Lower lobe of right lung (tissue), 2 donors: Measurements from ENCODE around the gene CDT1. TPM values are rescaled to one million over a fixed set of nuclear protein-coding genes. Genes with fewer than 3 reads are reported as not detected.
A peak's percentile ranks its signal among the peaks of the same experiment; 100 is the strongest.

Experiments
- ATAC-seq, 2 donors: fragments of 200-7000 bp; cut with Tn5 transposase; one replicate each; pipeline ENCODE4 v1.9.1; 2020 to 2022; ENCODE audit warnings: mild to moderate bottlenecking in 2 of 2, moderate library complexity in 2 of 2
- DNase-seq: peaks from one replicate; pipeline ENCODE4 v3.0.0-alpha.2; 2020
- H3K27ac ChIP-seq: fragments of 200-600 bp; one replicate; pipeline ENCODE4 v1.8.0; 2022
- H3K27me3 ChIP-seq: fragments of 200-600 bp; one replicate; pipeline ENCODE4 v1.8.0; 2022; ENCODE audit warnings: low read depth
- H3K36me3 ChIP-seq: fragments of 200-600 bp; one replicate; pipeline ENCODE4 v1.8.0; 2022; ENCODE audit warnings: mild to moderate bottlenecking
- H3K4me1 ChIP-seq: fragments of 200-600 bp; one replicate; pipeline ENCODE4 v1.8.0; 2022
- H3K4me3 ChIP-seq: fragments of 200-600 bp; one replicate; pipeline ENCODE4 v1.8.0; 2022; ENCODE audit warnings: mild to moderate bottlenecking
- H3K9me3 ChIP-seq: fragments of 200-600 bp; one replicate; pipeline ENCODE4 v1.8.0; 2022
- CTCF ChIP-seq: fragments of 200-600 bp; IDR thresholded peaks from one replicate; pipeline ENCODE4 v1.8.0; 2022; ENCODE audit warnings: antibody characterized with exemption, mild to moderate bottlenecking
- intact Hi-C: fragments of 100-400 bp; cut with DNase I; formaldehyde crosslinking; loops from one replicate; pipeline ENCODE4 v1.11.0; 2022
- total RNA-seq: library from RNA; stranded (reverse); fragmentation: NEBNext Ultra II Directional; extraction: Animal tissue kit (Norgen Biotek cat#: 25700); gene quantifications from one replicate; pipeline ENCODE4 v1.2.1, GENCODE V29; 2021
- donor health status: DM: no; HTN: yes; CAD: no; lungs with severe emphysema.

Gene CDT1
- total RNA-seq, 1 donor from 2014 or later: 3.5 TPM

- Histone ChIP-seq H3K27ac (peak overlapping the region; percentile 31), H3K36me3 (peaks cover 7% of the 10 kb centered on the region), H3K27me3 (no peaks in the 10 kb centered on the region), H3K4me3 (peak overlapping the region; percentile 21), H3K4me1 (peaks cover 75% of the 10 kb centered on the region), H3K9me3 (no peaks in the 10 kb centered on the region)
- peak; percentile 20 to 58 for ATAC-seq
- intact Hi-C loops: no loop called here
- DNase-seq: peak; percentile 90
- no peak for TF ChIP-seq CTCF
Measured at GRCh38 chr16:88773812-88774291, 29.7 kb upstream of the CDT1 start.

- Histone ChIP-seq H3K4me3 (no peak overlapping the region), H3K9me3 (no peaks in the 10 kb centered on the region), H3K27me3 (no peaks in the 10 kb centered on the region), H3K4me1 (peaks cover 75% of the 10 kb centered on the region), H3K36me3 (peaks cover 7% of the 10 kb centered on the region), H3K27ac (peak overlapping the region; percentile 2)
- ATAC-seq (no peak), DNase-seq (no peak)
- intact Hi-C loops: no loop called here
- TF ChIP-seq CTCF: no peak
Measured at GRCh38 chr16:88774544-88775393, 28.8 kb upstream of the CDT1 start.

- ATAC-seq (no peak), DNase-seq (peak; percentile 42)
- intact Hi-C loops: no loop called here
- no peak overlapping the region for H3K27ac ChIP-seq
- H3K4me3 ChIP-seq: no peak overlapping the region
- TF ChIP-seq CTCF: no peak
- H3K9me3 ChIP-seq: no peaks in the 10 kb centered on the region
- H3K36me3 ChIP-seq: peaks cover 7% of the 10 kb centered on the region
- H3K4me1 ChIP-seq: peaks cover 75% of the 10 kb centered on the region
- H3K27me3 ChIP-seq: no peaks in the 10 kb centered on the region
Measured at GRCh38 chr16:88775825-88776224, 27.8 kb upstream of the CDT1 start.

- H3K27me3 ChIP-seq: no peaks in the 10 kb centered on the region
- no peak overlapping the region for H3K4me3 ChIP-seq
- no peak for ATAC-seq
- no peak for DNase-seq
- H3K9me3 ChIP-seq: no peaks in the 10 kb centered on the region
- TF ChIP-seq CTCF: no peak
- H3K27ac ChIP-seq: no peak overlapping the region
- H3K4me1 ChIP-seq: peaks cover 77% of the 10 kb centered on the region
- intact Hi-C loops: no loop called here
- H3K36me3 ChIP-seq: peaks cover 7% of the 10 kb centered on the region
Measured at GRCh38 chr16:88777471-88778270, 25.9 kb upstream of the CDT1 start.

GRCh38 chr16:88778271-88778525, 25.4 kb upstream of the CDT1 start:
- DNase-seq (no peak), ATAC-seq (no peak)
- no peak overlapping the region for H3K4me3 ChIP-seq
- H3K9me3 ChIP-seq: no peaks in the 10 kb centered on the region
- intact Hi-C loops: no loop called here
- H3K27me3 ChIP-seq: no peaks in the 10 kb centered on the region
- H3K36me3 ChIP-seq: peaks cover 7% of the 10 kb centered on the region
- H3K27ac ChIP-seq: no peak overlapping the region
- TF ChIP-seq CTCF: no peak
- peaks cover 77% of the 10 kb centered on the region for H3K4me1 ChIP-seq
